ENCODE measurements around the gene ARPC5L.
"Not testable (repeated sequence)": the region's sequence is repeated elsewhere in the genome, so short reads cannot be mapped to it uniquely, and the experiment has no call there.

The ARPC5L gene

GRCh38 chr9:124839612-124840299, 22.2 kb upstream of the ARPC5L start:
- Histone ChIP-seq H3K27me3 (no peaks in the 10 kb centered on the region), H3K9me3 (replicated peaks in 1 of 11) (no peaks in the 10 kb centered on the region), H3K9ac (no peak overlapping the region), H3K36me3 (no peaks in the 10 kb centered on the region), H3K27ac (no peak overlapping the region), H4K20me1 (no peaks in the 10 kb centered on the region), H3K4me2 (no peak overlapping the region), H3K4me1 (peaks cover 8 to 19% (median 13%) of the 10 kb centered on the region in 10 experiments), H3K4me3 (no peak overlapping the region)
- TF ChIP-seq Cebpa-rat (IDR thresholded peaks at IDR 0.05), result no peak

- H3K9me3 ChIP-seq (replicated peaks in 1 of 11), result no peaks in the 10 kb centered on the region
- no peak overlapping the region for H3K27ac ChIP-seq
- H3K4me3 ChIP-seq, result no peak overlapping the region
- H3K4me2 ChIP-seq, result no peak overlapping the region
- H3K9ac ChIP-seq, result no peak overlapping the region
- H3K36me3 ChIP-seq, result no peaks in the 10 kb centered on the region
- H3K4me1 ChIP-seq, result peaks cover 2 to 13% (median 7%) of the 10 kb centered on the region in 10 experiments
- H3K27me3 ChIP-seq, result no peaks in the 10 kb centered on the region
- no peaks in the 10 kb centered on the region for H4K20me1 ChIP-seq
- TF ChIP-seq Cebpa-rat (IDR thresholded peaks at IDR 0.05), result no peak
Observed at GRCh38 chr9:124840300-124840833, 21.6 kb upstream of the ARPC5L start.

GRCh38 chr9:124841075-124841821, 20.7 kb upstream of the ARPC5L start:
- TF ChIP-seq Cebpa-rat (IDR thresholded peaks at IDR 0.05), result no peak
- Histone ChIP-seq H3K4me3 (no peak overlapping the region), H3K27me3 (no peaks in the 10 kb centered on the region), H3K9me3 (replicated peaks in 1 of 11) (no peaks in the 10 kb centered on the region), H4K20me1 (no peaks in the 10 kb centered on the region), H3K4me2 (no peak overlapping the region), H3K36me3 (no peaks in the 10 kb centered on the region), H3K27ac (no peak overlapping the region), H3K4me1 (peaks cover 0 to 7% (median 2%) of the 10 kb centered on the region in 10 experiments; a peak in 4 of 20 replicates), H3K9ac (no peak overlapping the region)

GRCh38 chr9:124843456-124844034, 18.4 kb upstream of the ARPC5L start:
- H3K27me3 ChIP-seq, result no peaks in the 10 kb centered on the region
- H4K20me1 ChIP-seq, result no peaks in the 10 kb centered on the region
- H3K9ac ChIP-seq, result no peak overlapping the region
- no peak overlapping the region for H3K27ac ChIP-seq
- H3K4me3 ChIP-seq, result no peak overlapping the region
- H3K4me2 ChIP-seq, result no peak overlapping the region
- no peaks in the 10 kb centered on the region for H3K9me3 ChIP-seq (replicated peaks in 1 of 11)
- no peak for TF ChIP-seq Cebpa-rat (IDR thresholded peaks at IDR 0.05)
- peaks cover 0 to 7% (median 1%) of the 10 kb centered on the region in 10 experiments; a peak in 3 of 20 replicates for H3K4me1 ChIP-seq
- no peaks in the 10 kb centered on the region for H3K36me3 ChIP-seq

GRCh38 chr9:124844291-124844690, 17.6 kb upstream of the ARPC5L start:
- TF ChIP-seq Cebpa-rat (IDR thresholded peaks at IDR 0.05), result no peak
- H3K27me3 ChIP-seq, result no peaks in the 10 kb centered on the region
- H3K9ac ChIP-seq, result no peak overlapping the region
- peaks cover 0 to 7% (median 1%) of the 10 kb centered on the region in 10 experiments; a peak in 3 of 20 replicates for H3K4me1 ChIP-seq
- H4K20me1 ChIP-seq, result no peaks in the 10 kb centered on the region
- H3K27ac ChIP-seq, result no peak overlapping the region
- H3K4me2 ChIP-seq, result peak overlapping the region in 2 of 11 experiments; percentile 7 to 29; a peak in 2 of 22 replicates
- no peaks in the 10 kb centered on the region for H3K9me3 ChIP-seq (replicated peaks in 1 of 11)
- no peaks in the 10 kb centered on the region for H3K36me3 ChIP-seq
- H3K4me3 ChIP-seq, result no peak overlapping the region

GRCh38 chr9:124846467-124846866, 15.5 kb upstream of the ARPC5L start:
- H4K20me1 ChIP-seq; H3K4me2 ChIP-seq; H3K27me3 ChIP-seq; H3K27ac ChIP-seq; H3K9me3 ChIP-seq (replicated peaks in 1 of 11); H3K36me3 ChIP-seq; H3K4me3 ChIP-seq; H3K9ac ChIP-seq: not testable (repeated sequence)
- H3K4me1 ChIP-seq, result peaks cover 0 to 13% (median 7%) of the 10 kb centered on the region in 10 experiments; a peak in 8 of 20 replicates

- TF ChIP-seq Cebpa-rat (IDR thresholded peaks at IDR 0.05), result no peak
- Histone ChIP-seq H3K9ac (no peak overlapping the region), H3K36me3 (no peaks in the 10 kb centered on the region), H3K4me3 (no peak overlapping the region), H3K9me3 (replicated peaks in 1 of 11) (no peaks in the 10 kb centered on the region), H3K4me1 (peaks cover 0 to 17% (median 9%) of the 10 kb centered on the region in 10 experiments; a peak in 13 of 20 replicates), H4K20me1 (no peaks in the 10 kb centered on the region), H3K27ac (no peak overlapping the region), H3K4me2 (no peak overlapping the region), H3K27me3 (no peaks in the 10 kb centered on the region)
Observed at GRCh38 chr9:124846969-124847368, 15.0 kb upstream of the ARPC5L start.

GRCh38 chr9:124849801-124850200, 12.1 kb upstream of the ARPC5L start:
- Histone ChIP-seq H3K27ac (no peak overlapping the region), H3K9ac (no peak overlapping the region), H3K4me3 (no peak overlapping the region), H3K27me3 (no peaks in the 10 kb centered on the region; a peak in 1 of 22 replicates), H3K9me3 (replicated peaks in 1 of 11) (no peaks in the 10 kb centered on the region), H3K4me2 (no peak overlapping the region), H3K4me1 (peaks cover 4 to 23% (median 22%) of the 10 kb centered on the region in 10 experiments; a peak in 18 of 20 replicates), H3K36me3 (no peaks in the 10 kb centered on the region), H4K20me1 (peaks cover 0 to 14% (median 8%) of the 10 kb centered on the region in 11 experiments; a peak in 9 of 22 replicates)
- no peak for TF ChIP-seq Cebpa-rat (IDR thresholded peaks at IDR 0.05)

Data from BLaER1 treated with 17β-estradiol and CSF1 and Interleukin-3, amounts not matched to agents 10 nM and 100 nM (cell line).